Immature natural killer cell (primary cell): Measurements from ENCODE around the gene FBF1. TPM values are rescaled to one million over a fixed set of nuclear protein-coding genes. Genes with fewer than 3 reads are reported as not detected.
A peak's percentile ranks its signal among the peaks of the same experiment; 100 is the strongest.
"Not testable (repeated sequence)": the region's sequence is repeated elsewhere in the genome, so short reads cannot be mapped to it uniquely, and the experiment has no call there.

Experiments
- DNase-seq, 3 donors: peaks; one replicate each; pipeline ENCODE4 v3.0.0; 2022; ENCODE audit warnings: mixed read lengths in 1 of 3
- H3K27ac Mint-ChIP-seq, 6 donors: one replicate each; pipeline ENCODE4 v1.8.0; 2020; ENCODE audit warnings: mixed read lengths in 6 of 6, mild to moderate bottlenecking in 5 of 6, inconsistent platforms in 4 of 6, moderate library complexity in 3 of 6
- H3K27me3 Mint-ChIP-seq, 3 donors: one replicate each; pipeline ENCODE4 v1.8.0; 2020 to 2021; ENCODE audit warnings: low read depth in 3 of 3, mild to moderate bottlenecking in 3 of 3, mixed read lengths in 3 of 3, moderate library complexity in 3 of 3, inconsistent platforms in 1 of 3
- H3K36me3 Mint-ChIP-seq, 3 donors: one replicate each; pipeline ENCODE4 v1.8.0; 2020; ENCODE audit warnings: mixed read lengths in 3 of 3, inconsistent platforms in 2 of 3, mild to moderate bottlenecking in 2 of 3
- H3K4me1 Mint-ChIP-seq, 2 donors: one replicate each; pipeline ENCODE4 v1.8.0; 2020; ENCODE audit warnings: inconsistent platforms in 2 of 2, mild to moderate bottlenecking in 2 of 2, mixed read lengths in 2 of 2, moderate library complexity in 1 of 2
- H3K4me3 Mint-ChIP-seq, 5 donors: one replicate each; pipeline ENCODE4 v1.8.0; 2020; ENCODE audit warnings: mild to moderate bottlenecking in 5 of 5, mixed read lengths in 5 of 5, inconsistent platforms in 3 of 5, moderate library complexity in 3 of 5
- H3K9me3 Mint-ChIP-seq, 6 donors: one replicate each; pipeline ENCODE4 v1.8.0; 2020; ENCODE audit warnings: mild to moderate bottlenecking in 6 of 6, mixed read lengths in 6 of 6, inconsistent platforms in 4 of 6, moderate library complexity in 3 of 6
- polyA plus RNA-seq, 3 donors: library from polyadenylated mRNA; unstranded; fragments of 300-500 nt; fragmentation: Illumina TruSeq; gene quantifications; one replicate each; pipeline ENCODE4 v1.2.3, GENCODE V29; 2021

FBF1 gene
- 1 to 10 TPM in 2 of 3 donors, not detected in 1; 1.6 to 7.6 TPM for polyA plus RNA-seq

DNA sequence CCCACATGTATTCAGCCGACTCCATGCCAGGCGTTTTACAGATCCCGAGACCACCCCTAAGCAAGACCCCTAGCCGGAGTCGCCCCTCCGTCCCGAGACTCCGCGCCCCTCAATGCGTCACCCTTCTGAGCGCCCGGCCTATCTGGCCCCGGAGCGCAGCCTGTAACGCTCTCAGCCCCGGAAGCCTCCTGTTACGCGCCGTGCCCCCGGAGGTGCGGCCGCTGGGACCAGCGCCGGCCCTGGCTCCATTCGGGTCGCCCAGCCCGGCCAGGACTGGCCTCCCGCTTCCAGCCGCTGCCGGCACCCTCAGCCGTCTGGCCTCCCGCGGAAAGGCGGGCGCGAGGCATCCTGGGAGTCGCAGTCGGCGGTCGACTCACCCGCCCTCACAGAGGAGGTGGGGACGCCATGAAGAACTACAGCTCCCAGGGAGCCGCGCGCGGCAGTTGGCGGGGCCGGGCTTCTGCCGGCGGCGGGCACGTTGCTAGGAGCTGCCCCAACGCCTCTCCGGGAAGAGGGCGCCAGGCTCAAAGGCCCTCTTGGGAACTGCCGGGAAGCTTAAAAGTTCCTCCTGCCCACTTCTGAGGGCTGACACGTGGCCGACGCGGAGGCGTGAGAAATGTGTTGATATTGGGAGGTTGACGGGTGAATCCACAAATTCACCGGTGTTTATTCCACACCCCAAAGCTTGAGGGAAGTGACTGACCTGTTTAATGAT is at the start of gene FBF1:
FBF1 (minus strand) TSS at position 316 of the 715 bp plus-strand sequence. CDS start 2,893 bp downstream, outside the sequence.
- no peaks in the 10 kb centered on the region for H3K9me3 Mint-ChIP-seq
- H3K27ac Mint-ChIP-seq, result peak within 1 kb of the TSS; percentile 80 to 90 (median 86)
- DNase-seq, result peak; percentile 83 to 86 (median 83)
- H3K4me3 Mint-ChIP-seq, result peak within 1 kb of the TSS; percentile 86 to 89 (median 89)
- H3K4me1 Mint-ChIP-seq, result peaks cover 13 to 16% of the 10 kb centered on the region in 2 donors
- peaks cover 0 to 2% (median 0%) of the 10 kb centered on the region in 3 donors for H3K36me3 Mint-ChIP-seq
- H3K27me3 Mint-ChIP-seq, result peaks cover 0 to 2% (median 2%) of the 10 kb centered on the region in 3 donors

GRCh38 chr17:75987041-75987440 is 46.2 kb upstream of the FBF1 start:
- H3K27ac Mint-ChIP-seq, result no peak overlapping the region
- DNase-seq, result no peak
- no peaks in the 10 kb centered on the region for H3K4me1 Mint-ChIP-seq
- H3K4me3 Mint-ChIP-seq, result no peak overlapping the region
- no peaks in the 10 kb centered on the region for H3K27me3 Mint-ChIP-seq
- no peaks in the 10 kb centered on the region for H3K9me3 Mint-ChIP-seq
- H3K36me3 Mint-ChIP-seq, result peaks cover 3 to 8% (median 4%) of the 10 kb centered on the region in 3 donors

DNA sequence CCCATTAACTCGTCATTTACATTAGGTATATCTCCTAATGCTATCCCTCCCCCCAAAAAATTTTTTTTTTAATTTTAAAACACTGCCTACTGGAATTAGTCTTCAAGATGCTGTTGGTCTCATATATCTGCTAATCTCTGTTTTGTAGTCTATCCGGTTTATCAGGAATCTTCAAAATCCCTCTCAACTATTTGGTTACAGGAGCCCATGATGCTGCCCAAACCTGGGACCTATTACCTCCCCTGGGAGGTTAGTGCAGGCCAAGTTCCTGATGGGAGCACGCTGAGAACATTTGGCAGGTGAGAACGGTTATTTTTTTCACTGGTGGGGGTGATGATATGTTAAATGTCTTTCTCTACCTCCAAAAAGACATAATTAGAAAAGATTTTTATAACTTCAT is 45.1 kb upstream of the FBF1 start:
- Mint-ChIP-seq H3K4me3 (no peak overlapping the region), H3K36me3 (peaks cover 0 to 4% (median 3%) of the 10 kb centered on the region in 3 donors)

DNA sequence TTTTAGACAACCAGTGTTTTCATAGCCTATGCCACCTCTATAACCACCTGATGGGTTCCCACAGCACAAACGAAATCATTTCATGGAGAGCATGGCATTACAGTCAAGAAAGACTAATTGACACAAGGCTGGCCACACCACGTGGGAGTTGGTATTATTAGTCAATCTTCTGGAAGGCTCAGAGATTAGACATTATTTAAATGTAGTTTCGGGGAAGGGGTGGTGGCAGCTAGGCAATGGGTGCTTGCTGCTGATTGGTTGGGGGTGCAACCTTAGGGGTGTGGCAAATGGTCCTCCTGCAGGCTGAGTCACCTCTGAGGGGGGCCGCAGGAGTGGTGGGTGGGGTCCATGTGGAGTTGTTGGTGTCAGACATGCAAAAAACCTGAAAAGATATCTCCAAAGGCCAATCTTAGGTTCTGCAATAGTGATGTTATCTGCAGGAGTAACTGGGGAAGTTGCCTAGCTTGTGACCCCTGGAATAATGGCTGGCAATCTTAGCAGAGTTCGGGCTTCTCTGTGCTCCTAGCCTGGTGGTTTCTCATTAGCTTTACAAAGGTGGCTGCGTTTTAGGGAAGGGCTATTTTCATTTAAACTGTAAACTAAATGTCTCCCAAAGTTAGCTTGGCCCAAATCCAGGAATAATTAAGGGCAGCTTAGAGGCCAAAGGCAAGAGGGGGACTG is 42.8 kb upstream of the FBF1 start:
- DNase-seq, result no peak
- Mint-ChIP-seq H3K27ac (no peak overlapping the region), H3K4me3 (no peak overlapping the region), H3K27me3 (peaks cover 0 to 7% (median 3%) of the 10 kb centered on the region in 3 donors), H3K9me3 (no peaks in the 10 kb centered on the region), H3K4me1 (peaks cover 12 to 19% of the 10 kb centered on the region in 2 donors), H3K36me3 (peaks cover 0 to 4% (median 3%) of the 10 kb centered on the region in 3 donors)

More for the DNA sequence above, 45.1 kb upstream of the FBF1 start:
- H3K4me1 Mint-ChIP-seq, result peaks cover 1 to 2% of the 10 kb centered on the region in 2 donors
- no peak overlapping the region for H3K27ac Mint-ChIP-seq
- DNase-seq, result no peak
- no peaks in the 10 kb centered on the region for H3K9me3 Mint-ChIP-seq
- peaks cover 0 to 1% (median 0%) of the 10 kb centered on the region in 3 donors for H3K27me3 Mint-ChIP-seq

- peaks cover 0 to 9% (median 3%) of the 10 kb centered on the region in 3 donors for H3K27me3 Mint-ChIP-seq
- peaks cover 30 to 40% of the 10 kb centered on the region in 2 donors for H3K4me1 Mint-ChIP-seq
- peaks cover 0 to 6% (median 2%) of the 10 kb centered on the region in 3 donors for H3K36me3 Mint-ChIP-seq
- no peak for DNase-seq
- peak overlapping the region; percentile 51 to 100 (median 71) for H3K4me3 Mint-ChIP-seq
- H3K27ac Mint-ChIP-seq, result peak overlapping the region in 5 of 6 donors; percentile 54 to 100 (median 98)
- no peaks in the 10 kb centered on the region for H3K9me3 Mint-ChIP-seq
Observed at GRCh38 chr17:75981019-75981615, 40.3 kb upstream of the FBF1 start.

DNA sequence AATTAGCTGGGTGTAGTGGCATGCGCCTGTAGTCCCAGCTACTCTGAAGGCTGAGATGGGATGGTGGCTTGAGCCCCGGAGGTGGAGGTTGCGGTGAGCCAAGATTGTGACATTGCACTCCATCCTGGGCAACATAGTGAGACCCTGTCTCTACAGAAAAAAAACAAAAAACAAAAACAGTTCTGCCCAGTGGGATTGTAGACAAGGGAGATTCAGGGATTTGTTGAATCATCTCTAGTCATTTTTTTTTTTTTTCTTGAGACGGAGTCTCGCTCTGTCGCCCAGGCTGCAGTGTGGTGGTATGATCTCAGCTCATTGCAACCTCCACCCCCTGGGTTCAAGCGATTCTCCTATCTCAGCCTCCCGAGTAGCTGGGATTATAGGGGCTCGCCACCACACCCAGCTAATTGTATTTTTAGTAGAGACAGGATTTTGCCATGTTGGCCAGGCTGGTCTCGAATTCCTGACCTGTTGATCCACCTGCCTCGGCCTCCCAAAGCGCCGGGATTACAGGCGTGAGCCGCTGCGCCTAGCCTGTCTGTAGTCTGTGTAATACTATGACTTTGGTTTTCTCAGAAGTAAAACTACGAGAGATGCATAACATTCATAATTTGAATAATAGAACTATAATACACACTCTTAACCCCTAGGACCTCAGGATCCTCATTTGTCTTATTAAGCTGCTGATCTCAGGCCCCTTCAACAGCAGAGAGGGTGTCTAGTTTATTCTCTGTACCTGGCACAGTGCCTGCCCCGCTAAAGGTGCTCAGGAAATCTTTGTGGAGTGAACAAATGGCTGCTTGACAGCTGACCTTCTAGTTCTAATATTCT is 39.6 kb upstream of the FBF1 start:
- Mint-ChIP-seq H3K27me3 (peaks cover 0 to 9% (median 3%) of the 10 kb centered on the region in 3 donors), H3K4me3 (peak overlapping the region; percentile 93 to 100 (median 97)), H3K9me3 (no peaks in the 10 kb centered on the region), H3K4me1 (peaks cover 31 to 47% of the 10 kb centered on the region in 2 donors), H3K27ac (peak overlapping the region; percentile 98 to 100 (median 100)), H3K36me3 (peaks cover 0 to 7% (median 2%) of the 10 kb centered on the region in 3 donors)
- no peak for DNase-seq

- Mint-ChIP-seq H3K9me3 (no peaks in the 10 kb centered on the region), H3K27ac (peak overlapping the region; percentile 98 to 100 (median 100)), H3K36me3 (peaks cover 0 to 7% (median 2%) of the 10 kb centered on the region in 3 donors), H3K4me3 (peak overlapping the region; percentile 93 to 100 (median 97)), H3K4me1 (peaks cover 31 to 47% of the 10 kb centered on the region in 2 donors), H3K27me3 (peaks cover 0 to 9% (median 3%) of the 10 kb centered on the region in 3 donors)
- no peak for DNase-seq
Observed at GRCh38 chr17:75979705-75980187, 38.9 kb upstream of the FBF1 start.

DNA sequence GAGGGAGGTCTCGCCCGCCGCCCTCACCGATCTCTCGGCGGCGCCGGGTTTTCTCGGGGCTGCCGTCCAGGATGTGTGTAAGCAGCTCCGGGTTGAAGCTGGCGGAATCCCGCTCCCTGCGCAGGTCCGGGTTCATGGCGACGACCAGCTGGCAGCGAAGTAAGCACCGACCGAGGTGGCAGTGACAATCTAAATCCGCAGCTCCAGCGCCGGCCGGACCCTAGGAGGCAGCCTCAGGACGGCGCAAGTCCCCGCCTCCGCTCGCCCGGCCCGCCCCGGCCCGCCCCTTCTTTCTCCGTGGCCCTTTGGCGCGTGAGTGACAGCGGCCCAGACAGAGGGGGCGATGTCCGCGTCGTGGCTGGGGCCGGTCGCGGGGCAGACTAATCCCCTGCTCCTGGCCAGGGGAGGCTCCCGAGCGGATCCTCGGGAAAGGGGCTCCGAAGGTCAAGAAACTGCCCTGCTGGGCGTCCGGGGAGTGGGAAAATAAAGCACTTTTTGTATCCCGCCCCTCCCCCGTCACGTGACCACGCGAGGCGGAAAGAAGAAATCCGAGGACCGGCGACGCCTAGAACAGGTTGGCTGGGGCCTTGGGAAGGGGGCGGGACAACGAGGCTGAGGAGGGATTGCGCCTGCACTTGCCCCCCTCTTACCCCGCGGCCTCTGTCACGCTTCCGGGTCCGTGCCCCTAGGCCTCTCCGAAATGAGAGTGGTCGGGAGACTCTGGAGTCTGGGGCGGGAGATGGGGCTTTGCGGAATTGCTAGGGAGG is 38.3 kb upstream of the FBF1 start, which contains the start of the genes ACOX1 and TEN1:
ACOX1 (minus strand) TSS at position 229 of the 767 bp plus-strand sequence; CDS start at position 136, 93 bp downstream.
TEN1 (plus strand) TSS at position 303 of the 767 bp plus-strand sequence. CDS start 6,953 bp downstream, outside the sequence.
- peaks cover 2 to 7% (median 3%) of the 10 kb centered on the region in 3 donors for H3K36me3 Mint-ChIP-seq
- peak; percentile 93 to 95 (median 95) for DNase-seq
- peak within 1 kb of the TSS; percentile 93 to 100 (median 97) for H3K4me3 Mint-ChIP-seq
- peaks cover 0 to 9% (median 3%) of the 10 kb centered on the region in 3 donors for H3K27me3 Mint-ChIP-seq
- H3K27ac Mint-ChIP-seq, result peak within 1 kb of the TSS; percentile 98 to 100 (median 100)
- peaks cover 31 to 47% of the 10 kb centered on the region in 2 donors for H3K4me1 Mint-ChIP-seq
- H3K9me3 Mint-ChIP-seq, result no peaks in the 10 kb centered on the region

DNA sequence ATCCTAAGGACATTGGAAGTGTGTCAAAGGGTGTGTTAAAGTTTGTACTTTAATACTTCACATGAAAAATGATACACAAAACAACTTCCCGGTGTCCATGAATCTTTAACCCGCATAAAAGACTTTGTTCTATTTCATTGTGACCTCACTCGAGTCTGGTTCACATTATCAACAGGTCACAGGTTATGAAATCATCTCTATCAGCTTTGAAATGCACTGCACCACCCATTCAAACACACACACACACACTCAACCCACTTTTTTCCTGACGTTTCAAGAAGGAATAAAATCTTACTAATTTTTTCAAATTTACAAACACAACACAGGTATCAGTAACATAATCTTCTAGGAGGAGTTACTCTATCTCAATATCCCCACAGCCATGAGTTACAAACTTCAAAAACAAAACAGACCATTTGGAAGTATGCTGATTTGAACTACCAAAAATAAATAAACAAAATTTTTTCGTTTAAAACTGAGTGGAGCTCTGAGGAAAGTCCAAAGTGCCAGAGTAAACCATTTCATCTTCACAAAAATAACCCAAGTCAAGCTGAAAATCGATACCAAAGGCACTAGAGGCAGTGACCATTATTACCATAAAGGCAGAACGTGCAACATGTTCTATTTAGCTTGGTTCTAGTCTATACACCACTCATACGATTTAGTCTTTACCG is 35.5 kb upstream of the FBF1 start:
- no peaks in the 10 kb centered on the region for H3K9me3 Mint-ChIP-seq
- peaks cover 0 to 8% (median 3%) of the 10 kb centered on the region in 3 donors for H3K27me3 Mint-ChIP-seq
- no peak for DNase-seq
- peaks cover 34 to 58% of the 10 kb centered on the region in 2 donors for H3K4me1 Mint-ChIP-seq
- peaks cover 2 to 16% (median 4%) of the 10 kb centered on the region in 3 donors for H3K36me3 Mint-ChIP-seq
- peak overlapping the region in 2 of 6 donors; percentile 22 to 65 for H3K27ac Mint-ChIP-seq
- peak overlapping the region in 3 of 5 donors; percentile 13 to 48 (median 47) for H3K4me3 Mint-ChIP-seq

DNA sequence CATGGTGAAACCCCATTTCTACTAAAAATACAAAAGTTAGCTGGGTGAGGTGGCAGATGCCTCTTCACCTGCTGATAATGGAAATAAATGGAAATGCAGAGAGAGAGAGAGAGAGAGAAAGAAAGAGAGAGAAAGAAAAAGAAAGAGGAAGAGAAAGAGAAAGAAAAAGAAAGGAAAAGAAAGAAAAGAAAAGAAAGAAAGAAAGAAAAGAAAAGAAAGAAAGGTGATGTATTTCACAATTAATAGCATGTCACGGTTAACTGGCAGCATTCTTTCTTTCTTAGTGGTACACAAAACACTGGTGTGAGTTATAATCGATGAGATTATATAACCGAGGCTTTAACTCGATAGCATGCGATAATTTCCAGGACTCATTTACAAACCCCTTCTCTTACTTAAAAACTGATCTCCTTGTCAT is 34.9 kb upstream of the FBF1 start:
- Mint-ChIP-seq H3K4me3 (peak overlapping the region in 2 of 5 donors; percentile 38 to 46), H3K4me1 (peaks cover 31 to 55% of the 10 kb centered on the region in 2 donors), H3K9me3 (no peaks in the 10 kb centered on the region)

DNA sequence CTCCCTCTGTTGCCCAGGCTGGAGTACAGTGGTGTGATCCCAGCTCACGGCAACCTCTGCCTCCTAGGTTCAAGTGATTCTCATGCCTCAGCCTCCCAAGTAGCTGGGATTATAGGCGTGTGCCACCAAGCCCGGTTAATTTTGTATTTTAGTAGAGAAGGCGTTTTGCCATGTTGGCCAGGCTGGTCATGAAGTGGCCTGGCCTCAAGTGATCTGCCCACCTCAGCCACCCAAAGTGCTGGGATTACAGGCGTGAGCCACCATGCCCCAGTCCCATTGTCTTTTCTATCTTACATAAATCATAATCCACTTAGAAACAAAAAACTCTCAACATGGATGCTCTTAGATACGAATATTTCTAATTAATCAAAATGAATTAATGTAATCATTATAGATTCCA is 34.3 kb upstream of the FBF1 start:
- Mint-ChIP-seq H3K4me1 (peaks cover 28 to 49% of the 10 kb centered on the region in 2 donors), H3K36me3 (peaks cover 2 to 22% (median 4%) of the 10 kb centered on the region in 3 donors)
- H3K4me3 Mint-ChIP-seq, H3K27me3 Mint-ChIP-seq, H3K9me3 Mint-ChIP-seq, DNase-seq, H3K27ac Mint-ChIP-seq: not testable (repeated sequence)

More for the DNA sequence above, 34.9 kb upstream of the FBF1 start:
- Mint-ChIP-seq H3K27me3 (peaks cover 0 to 8% (median 3%) of the 10 kb centered on the region in 3 donors), H3K36me3 (peaks cover 2 to 19% (median 4%) of the 10 kb centered on the region in 3 donors), H3K27ac (no peak overlapping the region)
- DNase-seq, result no peak
